KMS-11 (cell line): ENCODE data around the gene LRRC73.

Experiments used
- H2AFZ ChIP-seq: fragments of 200-600 bp; sonication (generic); 2 replicates; pipeline ENCODE4 v1.6.1; 2016; ENCODE audit warnings: antibody characterized with exemption, mixed run types, low read depth
- H3K27ac ChIP-seq: fragments of 200-600 bp; sonication (generic); 2 replicates; pipeline ENCODE4 v1.6.1; 2016; ENCODE audit warnings: mild to moderate bottlenecking, mixed run types
- H3K27me3 ChIP-seq: fragments of 200-600 bp; sonication (generic); 2 replicates; pipeline ENCODE4 v1.6.1; 2017; ENCODE audit warnings: mild to moderate bottlenecking, low read depth, mixed run types, moderate library complexity; ENCODE audit not compliant: insufficient read depth
- H3K36me3 ChIP-seq: fragments of 200-600 bp; sonication (generic); 2 replicates; pipeline ENCODE4 v1.6.1; 2017; ENCODE audit warnings: mild to moderate bottlenecking, mixed run types; ENCODE audit not compliant: insufficient read depth
- H3K4me1 ChIP-seq: fragments of 200-600 bp; sonication (generic); 2 replicates; pipeline ENCODE4 v1.6.1; 2016; ENCODE audit warnings: mild to moderate bottlenecking, low read depth, mixed run types; ENCODE audit not compliant: poor library complexity, severe bottlenecking
- H3K4me2 ChIP-seq: fragments of 200-600 bp; sonication (generic); 2 replicates; pipeline ENCODE4 v1.7.0; 2016; ENCODE audit warnings: mild to moderate bottlenecking, mixed run types
- H3K4me3 ChIP-seq: fragments of 200-600 bp; sonication (generic); IDR thresholded peaks from 2 replicates; pipeline ENCODE4 v1.6.1; 2017; ENCODE audit warnings: low read depth, low read length, mixed read lengths; ENCODE audit not compliant: insufficient read depth
- H3K79me2 ChIP-seq: fragments of 200-600 bp; sonication (generic); 2 replicates; pipeline ENCODE4 v1.6.1; 2016; ENCODE audit warnings: low read depth, mixed run types; ENCODE audit not compliant: insufficient read depth
- H3K9ac ChIP-seq: fragments of 200-600 bp; sonication (generic); 2 replicates; pipeline ENCODE4 v1.6.1; 2016; ENCODE audit warnings: mild to moderate bottlenecking, mixed run types
- H4K20me1 ChIP-seq: fragments of 200-600 bp; sonication (generic); 2 replicates; pipeline ENCODE4 v1.6.1; 2016; ENCODE audit warnings: mild to moderate bottlenecking, mixed run types; ENCODE audit not compliant: insufficient read depth
- CTCF ChIP-seq: fragments of 200-600 bp; sonication (generic); conservative IDR thresholded peaks from 2 replicates; pipeline ENCODE4 v1.6.1; 2017; ENCODE audit warnings: low read depth, mild to moderate bottlenecking, antibody characterized with exemption, low read length, moderate library complexity, mixed read lengths

The LRRC73 gene

GRCh38 chr6:43515808-43516207 lies 5.7 kb upstream of the LRRC73 start:
- no peak for TF ChIP-seq CTCF
- Histone ChIP-seq H3K27ac (no peak overlapping the region), H3K4me2 (peak overlapping the region; percentile 79), H3K27me3 (no peaks in the 10 kb centered on the region), H3K4me3 (no peak overlapping the region), H3K4me1 (peaks cover 28% of the 10 kb centered on the region), H3K36me3 (peaks cover 6% of the 10 kb centered on the region; the same call in 1 of the 2 replicates), H3K79me2 (peaks cover 50% of the 10 kb centered on the region), H4K20me1 (no peaks in the 10 kb centered on the region), H2AFZ (no peak overlapping the region), H3K9ac (no peak overlapping the region)

DNA sequence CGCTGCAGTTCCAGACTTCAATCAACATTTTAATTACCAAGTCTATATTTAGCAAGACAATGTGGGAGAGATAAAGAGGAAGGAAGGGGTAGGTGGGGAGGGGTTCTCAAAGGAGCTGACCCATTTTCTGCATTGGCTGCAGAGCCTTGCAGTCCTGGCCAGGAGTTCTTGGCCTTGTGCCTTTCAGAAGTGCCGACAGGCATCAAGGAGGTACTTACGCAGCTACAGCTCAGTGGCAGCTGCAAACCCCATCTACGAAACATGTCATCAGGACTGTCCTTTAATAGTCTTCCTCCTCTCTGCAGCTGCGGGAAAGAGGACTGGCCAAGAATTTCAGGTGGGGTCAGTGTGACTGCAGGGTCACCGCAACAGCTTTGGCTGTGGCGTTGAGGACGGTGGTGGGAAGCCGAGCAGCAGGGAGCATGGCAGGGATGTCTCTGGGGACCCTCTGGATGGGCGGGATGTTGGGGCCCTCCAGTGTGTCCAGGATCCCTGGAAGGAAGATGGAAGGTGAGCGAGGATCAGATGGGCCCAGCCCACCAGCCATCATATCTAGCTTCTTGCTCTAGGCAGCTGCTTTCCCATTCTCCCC lies 1.8 kb upstream of the LRRC73 start:
- Histone ChIP-seq H4K20me1 (no peaks in the 10 kb centered on the region), H3K36me3 (no peaks in the 10 kb centered on the region), H3K27me3 (peaks cover 10% of the 10 kb centered on the region; the same call in 1 of the 2 replicates), H3K79me2 (peaks cover 13% of the 10 kb centered on the region; the same call in 1 of the 2 replicates), H3K4me1 (peaks cover 11% of the 10 kb centered on the region), H3K4me3 (no peak overlapping the region), H3K27ac (no peak overlapping the region), H2AFZ (no peak overlapping the region), H3K9ac (no peak overlapping the region), H3K4me2 (no peak overlapping the region)
- no peak for TF ChIP-seq CTCF

DNA sequence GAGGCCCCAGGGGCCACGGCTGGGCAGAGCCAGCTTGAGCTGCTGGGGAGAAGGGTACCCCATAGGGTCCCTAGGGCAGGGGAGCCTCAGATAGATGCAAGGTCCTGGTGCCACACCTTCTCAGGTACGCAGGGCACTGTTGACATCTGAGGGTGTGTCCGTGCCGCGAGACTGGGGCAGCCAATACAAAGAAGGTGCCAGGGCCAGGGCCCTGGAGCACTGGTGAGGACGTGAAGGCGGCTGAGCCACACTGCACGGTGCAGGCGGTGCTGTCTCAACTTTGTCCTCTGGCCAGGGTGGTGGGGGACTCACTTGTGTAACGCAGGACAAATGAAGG lies 649 bp upstream of the LRRC73 start:
- TF ChIP-seq CTCF, result no peak
- no peak overlapping the region for H3K4me2 ChIP-seq
- H2AFZ ChIP-seq, result no peak overlapping the region
- H3K27ac ChIP-seq, result no peak overlapping the region
- H3K4me3 ChIP-seq, result no peak overlapping the region
- peaks cover 5% of the 10 kb centered on the region; the same call in 1 of the 2 replicates for H3K79me2 ChIP-seq
- no peak overlapping the region for H3K9ac ChIP-seq
- H3K4me1 ChIP-seq, result peaks cover 14% of the 10 kb centered on the region
- peaks cover 10% of the 10 kb centered on the region; the same call in 1 of the 2 replicates for H3K27me3 ChIP-seq
- no peaks in the 10 kb centered on the region for H4K20me1 ChIP-seq
- H3K36me3 ChIP-seq, result no peaks in the 10 kb centered on the region

- no peak for TF ChIP-seq CTCF
- Histone ChIP-seq H3K27me3 (peaks cover 10% of the 10 kb centered on the region; the same call in 1 of the 2 replicates), H3K27ac (no peak overlapping the region), H3K36me3 (no peaks in the 10 kb centered on the region), H3K4me1 (peaks cover 11% of the 10 kb centered on the region), H2AFZ (peak overlapping the region; percentile 52; the same call in 1 of the 2 replicates), H3K79me2 (no peaks in the 10 kb centered on the region), H4K20me1 (no peaks in the 10 kb centered on the region), H3K4me3 (no peak overlapping the region), H3K9ac (no peak overlapping the region), H3K4me2 (peak overlapping the region; percentile 57)
Observed at GRCh38 chr6:43509142-43509983, 783 bp downstream of the LRRC73 start.
